ENCODE measurements around the gene PGBD2.
"Not testable (repeated sequence)": the region's sequence is repeated elsewhere in the genome, so short reads cannot be mapped to it uniquely, and the experiment has no call there.

PGBD2 gene

GRCh38 chr1:248873409-248873992 is 32.5 kb upstream of the PGBD2 start:
- Mint-ChIP-seq H3K4me3 (peak overlapping the region; percentile 97 to 99), H3K36me3 (ENCODE audit: insufficient read depth) (peaks cover 32% of the 10 kb centered on the region), H3K27me3 (peaks cover 6 to 10% of the 10 kb centered on the region in 2 donors), H3K9me3 (no peaks in the 10 kb centered on the region), H3K4me1 (ENCODE audit: low read depth in 2 of 2) (peaks cover 22 to 24% of the 10 kb centered on the region in 2 donors), H3K27ac (peak overlapping the region; percentile 100)
- DNase-seq (peak; percentile 94 to 96 (median 95)), ATAC-seq (replicated peaks) (peak; percentile 81)

- Mint-ChIP-seq H3K36me3 (ENCODE audit: insufficient read depth) (peaks cover 32% of the 10 kb centered on the region), H3K9me3 (no peaks in the 10 kb centered on the region), H3K4me3 (peak overlapping the region; percentile 97 to 99), H3K27me3 (peaks cover 6 to 10% of the 10 kb centered on the region in 2 donors), H3K4me1 (ENCODE audit: low read depth in 2 of 2) (peaks cover 22 to 24% of the 10 kb centered on the region in 2 donors), H3K27ac (peak overlapping the region; percentile 100)
- ATAC-seq (replicated peaks) (peak; percentile 65), DNase-seq (peak; percentile 82 to 91 (median 85))
Observed at GRCh38 chr1:248873993-248874533, 32.0 kb upstream of the PGBD2 start.

DNA sequence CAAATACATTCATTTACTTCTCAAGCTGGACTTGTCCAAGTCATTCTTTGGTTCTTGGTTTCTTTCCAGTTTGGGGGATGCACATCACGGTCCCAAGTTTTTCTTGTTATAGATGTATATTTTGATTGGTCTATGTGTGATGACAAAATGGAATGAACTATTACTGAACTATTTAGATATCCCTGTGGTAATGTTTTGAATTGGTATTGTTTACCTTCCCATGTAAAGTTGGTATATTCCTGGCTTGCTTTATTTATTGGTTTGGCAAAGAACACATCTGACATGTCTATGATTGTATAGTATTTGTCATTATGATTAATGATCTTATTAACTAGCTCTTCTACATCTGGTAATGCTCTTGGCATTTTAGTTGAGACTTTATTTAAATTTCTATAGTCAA is 24.8 kb upstream of the PGBD2 start:
- H3K36me3 Mint-ChIP-seq (ENCODE audit: insufficient read depth): peaks cover 5% of the 10 kb centered on the region
- H3K9me3 Mint-ChIP-seq: no peaks in the 10 kb centered on the region
- no peak for DNase-seq
- no peaks in the 10 kb centered on the region for H3K27me3 Mint-ChIP-seq
- H3K4me3 Mint-ChIP-seq: no peak overlapping the region
- peaks cover under 1 to 7% of the 10 kb centered on the region in 2 donors for H3K4me1 Mint-ChIP-seq (ENCODE audit: low read depth in 2 of 2)
- ATAC-seq (replicated peaks): no peak
- no peak overlapping the region for H3K27ac Mint-ChIP-seq

DNA sequence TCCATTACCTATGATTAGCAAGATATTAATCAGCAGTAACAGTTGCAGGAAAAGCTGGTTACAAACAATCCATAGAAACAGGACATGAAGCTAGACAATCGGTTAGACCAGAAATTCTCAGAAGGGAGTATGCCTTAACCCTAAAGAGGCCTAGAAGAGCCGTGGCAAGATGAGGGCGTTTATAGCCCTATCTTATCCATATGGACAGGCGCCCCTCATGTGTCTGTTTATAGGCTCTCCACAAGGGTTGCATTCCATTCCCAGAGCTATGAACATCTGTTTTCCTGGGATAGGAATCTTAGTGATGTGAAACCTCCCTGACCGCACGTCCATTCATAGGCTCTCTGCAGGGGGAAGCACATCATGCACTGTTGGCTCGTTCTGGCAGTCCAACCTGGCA is 23.6 kb upstream of the PGBD2 start:
- not testable (repeated sequence) for H3K4me1 Mint-ChIP-seq (ENCODE audit: low read depth in 2 of 2); H3K36me3 Mint-ChIP-seq (ENCODE audit: insufficient read depth); H3K4me3 Mint-ChIP-seq; H3K27me3 Mint-ChIP-seq; H3K9me3 Mint-ChIP-seq; H3K27ac Mint-ChIP-seq; DNase-seq; ATAC-seq (replicated peaks)

- ATAC-seq (replicated peaks): no peak
- no peak overlapping the region for H3K4me3 Mint-ChIP-seq
- H3K4me1 Mint-ChIP-seq (ENCODE audit: low read depth in 2 of 2): no peaks in the 10 kb centered on the region
- no peak for DNase-seq
- H3K36me3 Mint-ChIP-seq (ENCODE audit: insufficient read depth): no peaks in the 10 kb centered on the region
- H3K27ac Mint-ChIP-seq: no peak overlapping the region
- H3K27me3 Mint-ChIP-seq: no peaks in the 10 kb centered on the region
- H3K9me3 Mint-ChIP-seq: no peaks in the 10 kb centered on the region
Observed at GRCh38 chr1:248884632-248885295, 21.3 kb upstream of the PGBD2 start.

- ATAC-seq (replicated peaks) (no peak), DNase-seq (no peak)
- peaks cover 5 to 7% of the 10 kb centered on the region in 2 donors for H3K27me3 Mint-ChIP-seq
- no peaks in the 10 kb centered on the region for H3K9me3 Mint-ChIP-seq
- no peak overlapping the region for H3K27ac Mint-ChIP-seq
- no peaks in the 10 kb centered on the region for H3K36me3 Mint-ChIP-seq (ENCODE audit: insufficient read depth)
- no peak overlapping the region for H3K4me3 Mint-ChIP-seq
- H3K4me1 Mint-ChIP-seq (ENCODE audit: low read depth in 2 of 2): no peaks in the 10 kb centered on the region
Observed at GRCh38 chr1:248885646-248886045, 20.4 kb upstream of the PGBD2 start.

- Mint-ChIP-seq H3K36me3 (ENCODE audit: insufficient read depth) (no peaks in the 10 kb centered on the region), H3K4me1 (ENCODE audit: low read depth in 2 of 2) (no peaks in the 10 kb centered on the region), H3K9me3 (no peaks in the 10 kb centered on the region), H3K4me3 (no peak overlapping the region), H3K27ac (no peak overlapping the region), H3K27me3 (peaks cover 11 to 14% of the 10 kb centered on the region in 2 donors)
- ATAC-seq (replicated peaks): no peak
- no peak for DNase-seq
Observed at GRCh38 chr1:248886237-248886895, 19.7 kb upstream of the PGBD2 start.

- DNase-seq; H3K4me1 Mint-ChIP-seq (ENCODE audit: low read depth in 2 of 2); ATAC-seq (replicated peaks); H3K4me3 Mint-ChIP-seq; H3K36me3 Mint-ChIP-seq (ENCODE audit: insufficient read depth); H3K9me3 Mint-ChIP-seq; H3K27ac Mint-ChIP-seq: not testable (repeated sequence)
- peaks cover 16 to 23% of the 10 kb centered on the region in 2 donors for H3K27me3 Mint-ChIP-seq
Observed at GRCh38 chr1:248889914-248890243, 16.2 kb upstream of the PGBD2 start.

GRCh38 chr1:248890549-248891498 is 15.2 kb upstream of the PGBD2 start:
- H3K9me3 Mint-ChIP-seq: no peaks in the 10 kb centered on the region
- H3K4me1 Mint-ChIP-seq (ENCODE audit: low read depth in 2 of 2): no peaks in the 10 kb centered on the region
- no peak overlapping the region for H3K27ac Mint-ChIP-seq
- H3K4me3 Mint-ChIP-seq: no peak overlapping the region
- H3K36me3 Mint-ChIP-seq (ENCODE audit: insufficient read depth): no peaks in the 10 kb centered on the region
- DNase-seq (no peak), ATAC-seq (replicated peaks) (no peak)
- H3K27me3 Mint-ChIP-seq: peaks cover 17 to 30% of the 10 kb centered on the region in 2 donors

DNA sequence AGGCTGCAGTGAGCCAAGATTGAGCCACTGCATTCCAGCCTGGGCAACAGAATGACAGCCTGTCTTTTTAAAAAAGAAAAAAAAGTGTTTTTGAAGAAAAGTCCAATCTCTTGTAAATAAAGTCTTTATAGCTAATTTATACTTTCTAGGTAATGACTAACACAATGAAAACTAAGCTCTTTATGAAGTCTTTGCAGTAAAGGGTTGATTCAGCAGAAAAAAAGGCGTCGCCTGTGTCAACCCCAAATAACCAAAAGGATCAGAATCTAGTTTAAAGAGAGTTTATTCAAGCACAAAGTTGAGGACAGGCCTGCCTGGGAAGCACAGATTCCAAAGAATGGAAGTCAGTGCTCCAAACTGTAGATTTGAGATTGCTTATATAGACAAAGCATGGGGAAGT is 14.3 kb upstream of the PGBD2 start:
- H3K4me1 Mint-ChIP-seq (ENCODE audit: low read depth in 2 of 2): no peaks in the 10 kb centered on the region
- H3K36me3 Mint-ChIP-seq (ENCODE audit: insufficient read depth): no peaks in the 10 kb centered on the region
- H3K9me3 Mint-ChIP-seq: no peaks in the 10 kb centered on the region
- DNase-seq (no peak), ATAC-seq (replicated peaks) (no peak)
- peaks cover 26 to 40% of the 10 kb centered on the region in 2 donors for H3K27me3 Mint-ChIP-seq
- no peak overlapping the region for H3K27ac Mint-ChIP-seq
- H3K4me3 Mint-ChIP-seq: no peak overlapping the region

DNA sequence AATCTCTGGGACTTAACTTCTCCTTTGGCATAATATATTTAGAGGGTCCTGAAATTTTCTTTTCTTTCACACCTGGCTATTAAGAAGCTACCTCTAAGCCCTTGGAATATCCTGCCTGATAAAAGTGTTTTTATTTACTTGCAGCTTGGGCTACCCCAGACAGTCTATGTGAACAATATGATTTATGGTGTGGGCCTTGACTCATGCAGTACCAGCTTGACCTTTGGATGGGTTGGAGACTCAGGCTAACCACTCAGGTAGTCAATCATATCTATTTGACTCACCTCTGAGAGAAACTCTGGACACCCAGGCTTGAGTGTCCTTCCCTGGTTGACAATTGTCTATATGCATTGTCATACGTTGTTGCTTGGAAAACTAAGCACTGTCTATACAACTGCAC is 13.4 kb upstream of the PGBD2 start:
- DNase-seq (no peak), ATAC-seq (replicated peaks) (no peak)
- H3K9me3 Mint-ChIP-seq: no peaks in the 10 kb centered on the region
- no peaks in the 10 kb centered on the region for H3K36me3 Mint-ChIP-seq (ENCODE audit: insufficient read depth)
- no peak overlapping the region for H3K27ac Mint-ChIP-seq
- peaks cover 33 to 48% of the 10 kb centered on the region in 2 donors for H3K27me3 Mint-ChIP-seq
- no peaks in the 10 kb centered on the region for H3K4me1 Mint-ChIP-seq (ENCODE audit: low read depth in 2 of 2)
- H3K4me3 Mint-ChIP-seq: no peak overlapping the region

GRCh38 chr1:248894837-248895236 is 11.2 kb upstream of the PGBD2 start:
- ATAC-seq (replicated peaks): no peak
- Mint-ChIP-seq H3K4me3 (no peak overlapping the region), H3K9me3 (no peaks in the 10 kb centered on the region), H3K27me3 (peaks cover 52 to 70% of the 10 kb centered on the region in 2 donors), H3K36me3 (ENCODE audit: insufficient read depth) (no peaks in the 10 kb centered on the region), H3K27ac (no peak overlapping the region), H3K4me1 (ENCODE audit: low read depth in 2 of 2) (no peaks in the 10 kb centered on the region)
- DNase-seq: no peak

Data from effector memory CD8-positive, alpha-beta T cell (primary cell).